Measurements from ENCODE around the gene TBC1D5.
"Not testable (repeated sequence)": the region's sequence is repeated elsewhere in the genome, so short reads cannot be mapped to it uniquely, and the experiment has no call there.

The TBC1D5 gene

DNA sequence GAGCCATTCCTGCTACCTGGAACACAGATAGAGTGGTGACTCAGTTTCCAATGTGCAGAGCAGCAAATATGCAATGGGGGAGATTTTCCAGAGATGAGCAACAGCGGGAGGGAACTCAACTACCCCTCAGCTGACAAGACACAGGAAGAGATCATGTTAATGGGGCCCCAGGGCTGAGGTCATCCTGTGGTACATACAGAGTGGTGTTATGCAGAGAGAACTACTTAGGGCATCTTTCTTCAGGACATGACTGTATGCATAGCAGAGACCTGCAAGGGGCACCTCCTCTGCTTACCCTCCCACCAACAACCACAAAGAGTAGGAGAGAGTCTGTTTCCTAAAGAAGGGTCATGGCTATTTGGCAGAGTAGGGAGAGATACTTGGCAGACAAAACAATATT is 6.8 kb upstream of the TBC1D5 start:
- no peak for DNase-seq

DNA sequence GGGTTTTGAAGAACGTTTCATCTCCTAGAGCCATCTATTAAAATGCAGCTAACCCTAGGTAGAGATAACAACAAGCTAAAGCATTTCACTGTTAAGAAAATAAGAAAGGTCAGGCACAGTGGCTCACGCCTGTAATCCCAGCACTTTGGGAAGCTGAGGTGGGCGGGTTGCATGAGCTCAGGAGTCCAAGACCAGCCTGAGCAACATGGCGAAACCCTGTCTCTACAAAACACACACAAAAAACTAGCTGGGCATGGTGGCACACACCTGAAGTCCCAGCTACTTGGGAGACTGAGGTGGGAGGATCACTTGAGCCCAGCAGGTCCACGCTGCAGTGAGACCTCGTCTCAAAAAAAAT is 5.4 kb upstream of the TBC1D5 start:
- DNase-seq = no peak

DNA sequence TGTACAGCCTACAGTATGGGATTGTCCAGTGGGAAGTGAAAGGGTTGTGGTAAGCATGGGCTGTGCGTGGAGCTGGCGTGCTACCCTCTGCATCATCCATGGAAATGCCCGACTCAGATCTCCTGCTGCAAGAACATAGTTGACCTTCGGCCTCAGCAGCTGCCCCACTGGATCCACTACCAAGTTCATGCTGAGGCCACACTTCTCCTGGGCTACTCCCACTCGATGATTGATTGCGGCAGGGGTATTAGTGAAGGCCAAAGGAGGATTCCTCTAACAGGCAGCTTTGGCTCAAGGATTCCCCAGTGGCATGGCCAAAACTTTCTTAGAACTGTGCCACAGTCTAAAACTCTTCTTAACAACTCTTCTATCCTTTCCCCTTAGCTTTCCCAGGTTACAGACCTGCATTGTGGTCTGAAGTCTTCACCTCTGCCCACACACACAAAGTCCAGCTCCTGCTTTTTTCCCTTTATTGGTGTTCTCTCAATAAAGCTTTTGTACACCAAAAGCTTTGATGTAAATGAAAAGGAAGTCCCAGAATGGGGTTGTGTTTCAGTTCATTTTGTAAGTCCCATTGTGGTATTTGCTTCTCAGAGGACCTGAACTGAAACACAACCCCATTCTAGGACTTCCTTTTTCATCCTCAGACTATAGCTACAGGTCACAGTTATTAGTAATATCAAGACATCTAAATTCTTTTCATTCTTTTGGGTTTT is 4.9 kb upstream of the TBC1D5 start:
- no peak for DNase-seq

DNA sequence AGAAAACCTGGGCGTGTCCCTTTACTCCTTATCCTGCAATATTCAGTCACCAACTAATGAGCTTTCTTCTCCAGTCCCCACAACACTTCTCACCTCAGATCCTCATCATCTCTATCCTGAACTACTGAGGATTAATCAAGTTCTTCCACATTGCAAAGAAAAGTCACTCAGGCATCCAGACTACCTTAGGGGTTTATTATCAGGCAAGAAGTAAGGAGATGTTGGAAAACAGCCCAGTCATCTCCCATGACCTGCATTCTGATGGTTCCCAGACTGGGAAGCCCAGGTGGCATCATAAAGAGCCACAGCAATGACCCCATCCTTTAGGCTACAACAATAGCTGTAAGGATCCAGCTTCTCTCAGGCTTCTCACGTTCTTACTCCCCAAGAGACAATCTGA is 3.5 kb upstream of the TBC1D5 start:
- no peak for DNase-seq

DNA sequence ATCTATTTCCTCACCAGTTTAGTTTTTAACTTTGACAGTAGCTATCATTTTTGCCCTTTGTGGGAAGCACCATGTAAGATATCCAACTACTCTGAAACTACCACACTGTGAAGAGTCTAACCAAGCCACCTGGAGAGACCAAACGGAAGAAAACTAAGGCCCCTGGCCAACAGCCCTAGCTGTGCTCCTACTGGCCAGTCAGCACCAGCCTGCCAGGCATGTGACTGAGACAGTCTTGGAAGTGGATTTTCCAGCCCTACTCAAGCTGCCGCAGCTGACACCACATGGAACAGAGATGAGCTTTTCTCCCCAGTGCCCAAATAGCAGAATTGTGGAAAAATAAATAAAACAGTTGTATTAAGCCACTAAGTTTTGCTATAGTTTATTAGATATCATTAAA is 2.9 kb upstream of the TBC1D5 start:
- no peak for DNase-seq

DNA sequence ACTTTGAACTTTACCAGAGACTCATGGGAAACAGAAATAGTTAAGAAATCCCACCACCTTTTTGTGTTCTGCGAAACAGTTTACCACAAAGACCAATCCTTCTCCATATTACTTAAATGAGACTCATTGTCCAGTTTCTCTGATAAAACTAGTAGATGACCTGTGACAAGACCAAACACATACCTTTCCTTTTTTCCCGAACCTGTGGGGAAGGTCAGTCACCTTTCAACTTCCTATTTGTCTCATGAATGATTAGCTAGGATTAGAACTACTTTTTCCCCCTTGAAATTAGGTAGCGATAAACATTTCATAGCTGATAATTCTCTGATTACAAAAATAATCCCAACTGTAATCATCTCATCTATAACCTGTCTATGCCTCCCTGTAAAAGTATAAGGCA is 2.3 kb upstream of the TBC1D5 start:
- DNase-seq = no peak

DNA sequence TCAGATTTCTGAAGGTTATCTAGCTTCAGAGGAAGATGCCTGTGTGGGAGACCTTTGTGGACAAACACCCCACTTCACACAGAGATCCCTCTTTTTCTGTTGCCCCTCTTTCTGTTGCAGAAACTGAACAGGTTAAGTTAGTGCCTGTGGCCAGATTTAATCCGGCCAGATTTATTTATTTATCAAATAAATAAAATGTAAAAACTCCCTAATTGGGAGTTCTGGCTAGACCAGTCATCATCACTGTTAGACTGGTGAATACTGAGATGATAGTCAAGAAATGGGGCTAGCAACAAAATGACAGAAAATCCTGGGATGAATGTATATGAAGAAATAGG is 1.2 kb upstream of the TBC1D5 start:
- no peak for DNase-seq

DNA sequence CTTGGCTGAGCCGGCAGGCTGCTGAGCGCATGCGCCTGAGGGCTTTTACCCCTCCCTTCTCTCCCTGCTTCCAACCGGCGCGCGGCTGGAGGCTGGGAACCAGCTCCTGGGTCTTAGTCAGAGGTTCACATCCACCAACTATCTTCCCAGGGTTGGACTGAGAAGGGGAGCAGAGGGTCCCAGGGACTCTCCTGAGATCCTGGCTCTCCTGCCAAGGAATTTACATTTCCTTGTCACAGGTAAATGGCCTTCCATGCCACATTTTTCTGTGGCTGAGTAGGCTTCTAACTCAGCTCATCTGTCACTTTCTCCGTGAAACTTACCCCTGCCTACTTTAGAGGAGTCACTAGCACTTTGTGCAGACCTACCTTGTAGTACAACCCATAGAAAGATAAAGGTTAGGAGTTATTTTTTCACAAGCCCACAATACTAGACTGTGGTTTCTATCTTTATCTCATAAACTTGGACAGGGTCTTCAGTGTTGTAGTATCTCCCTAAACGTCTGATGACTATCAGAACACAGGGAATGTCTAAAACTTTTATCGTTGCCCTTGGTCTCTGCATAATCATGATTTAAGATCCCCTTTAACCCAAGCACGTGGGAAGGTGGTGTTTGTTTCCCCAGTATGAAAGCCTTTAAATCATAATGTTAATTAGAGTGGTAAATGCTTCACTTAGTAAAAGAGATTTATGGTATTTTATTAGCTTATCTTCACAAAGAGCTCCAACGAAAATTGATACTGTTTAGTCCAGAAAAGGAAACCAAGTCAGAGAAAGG is 638 bp upstream of the TBC1D5 start:
- DNase-seq = no peak

DNA sequence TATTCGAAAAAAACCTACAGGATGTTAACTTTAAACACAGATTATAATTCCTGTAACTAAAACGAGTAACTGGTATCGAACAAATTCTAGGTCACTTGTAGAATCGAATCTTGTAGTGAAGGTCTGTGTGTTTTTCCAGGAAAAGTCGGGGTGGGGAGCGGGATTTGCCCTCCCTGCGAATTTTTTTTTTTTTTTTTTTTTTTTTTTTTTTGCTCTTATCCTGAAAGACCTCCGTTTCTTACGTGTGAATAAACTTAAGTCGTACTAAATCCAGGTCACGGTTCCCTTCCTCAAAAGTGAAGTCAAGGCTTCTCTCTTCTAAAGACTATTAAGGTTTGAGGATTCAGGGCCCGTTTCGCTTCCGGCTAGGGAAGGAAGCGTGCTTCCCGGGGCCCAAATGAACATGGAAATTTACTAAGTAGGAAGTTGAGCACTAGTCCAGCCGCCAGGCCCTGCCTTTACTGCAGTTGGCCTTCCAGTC is 770 bp downstream of the TBC1D5 start:
- DNase-seq = no peak

DNA sequence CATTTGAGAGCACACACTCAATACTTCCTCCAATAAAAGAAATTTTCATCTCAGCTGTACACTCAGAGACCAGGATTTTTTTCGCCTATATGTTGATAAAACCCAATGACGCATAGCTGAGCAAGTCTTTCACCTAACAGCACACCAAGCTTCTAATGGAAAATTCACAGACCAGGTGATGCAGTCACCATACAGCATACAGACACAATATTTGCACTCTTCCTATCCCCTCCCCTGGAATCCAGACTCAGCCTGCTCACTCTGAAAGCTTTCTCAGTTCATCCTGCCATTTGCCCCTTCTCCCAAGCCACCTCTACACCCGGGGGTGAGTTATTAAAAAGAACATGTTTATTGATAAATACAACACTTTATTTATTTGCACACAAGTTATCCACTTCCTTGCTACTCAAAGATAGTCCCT is 1.7 kb downstream of the TBC1D5 start:
- no peak for DNase-seq

DNA sequence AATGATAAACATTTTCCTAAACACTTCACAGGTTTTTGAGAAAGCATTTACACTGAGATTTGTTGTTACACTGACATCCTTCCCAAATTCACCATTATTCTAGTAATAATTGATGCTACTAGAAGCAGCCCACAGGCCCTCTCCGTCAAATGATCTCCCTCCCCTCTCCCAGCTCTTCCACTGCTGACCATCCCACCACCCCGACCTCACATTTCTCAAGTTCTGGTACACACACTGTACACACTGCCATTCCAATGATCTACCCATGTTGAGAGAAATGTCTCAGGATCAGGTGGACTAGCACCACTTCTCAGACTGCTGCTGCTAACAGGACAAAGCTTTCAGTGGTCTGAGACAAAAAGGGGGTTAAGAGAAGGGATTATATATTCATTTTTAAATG is 3.5 kb downstream of the TBC1D5 start:
- DNase-seq = no peak

DNA sequence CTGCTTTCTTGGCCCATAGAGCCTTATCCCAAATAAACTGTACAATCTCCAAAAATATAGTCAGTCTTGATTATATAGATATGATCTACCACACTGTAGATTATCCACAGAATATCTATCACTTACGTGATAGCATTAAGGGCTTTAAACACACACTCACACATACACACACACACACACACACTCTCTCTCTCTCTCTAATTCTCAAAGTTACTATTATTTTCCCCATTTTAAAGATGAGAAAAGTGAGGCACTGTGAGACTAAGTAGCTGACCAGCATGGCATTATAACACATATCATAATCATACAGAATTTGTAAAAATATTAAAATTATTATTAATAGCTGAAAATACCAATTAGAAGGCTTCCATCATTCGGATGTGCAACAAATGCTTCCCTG is 4.2 kb downstream of the TBC1D5 start:
- DNase-seq = no peak

DNA sequence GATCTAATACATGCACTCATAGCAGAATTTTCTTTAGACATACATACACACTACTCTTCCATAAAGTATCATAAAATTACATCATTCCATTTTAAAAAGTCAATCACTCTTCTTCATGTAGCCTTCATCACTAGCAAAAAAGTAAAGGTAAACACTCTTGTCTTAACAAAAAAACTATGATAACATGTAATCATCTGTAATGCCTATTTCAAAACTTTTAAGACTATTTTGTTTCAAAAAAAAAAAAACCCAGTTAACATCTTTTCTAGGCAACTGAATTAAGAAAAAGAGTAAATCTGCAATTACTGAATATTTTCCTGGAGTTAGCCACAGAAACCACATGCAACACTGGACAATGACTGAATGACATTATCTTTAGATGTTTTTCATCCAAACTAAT is 4.8 kb downstream of the TBC1D5 start:
- no peak for DNase-seq

DNA sequence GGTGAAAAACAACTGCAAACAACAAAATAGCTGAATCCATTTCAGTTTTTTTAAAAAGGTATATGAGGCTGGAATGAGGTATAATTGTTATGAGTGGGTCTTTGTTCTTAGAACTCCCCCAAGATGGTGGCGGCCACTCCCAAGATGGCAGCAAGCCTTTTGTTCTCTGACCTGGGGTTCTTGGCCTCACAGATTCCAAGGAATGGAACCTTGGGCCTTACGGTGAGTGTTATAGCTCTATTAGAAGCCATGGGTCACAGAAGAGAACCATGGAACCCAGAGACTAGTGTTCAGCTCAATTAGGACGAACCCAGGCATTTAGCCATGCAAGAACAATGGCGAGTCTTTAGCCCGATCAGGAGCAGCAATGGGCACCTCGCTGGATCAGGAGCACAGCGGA is 7.1 kb downstream of the TBC1D5 start:
- DNase-seq = not testable (repeated sequence)

DNA sequence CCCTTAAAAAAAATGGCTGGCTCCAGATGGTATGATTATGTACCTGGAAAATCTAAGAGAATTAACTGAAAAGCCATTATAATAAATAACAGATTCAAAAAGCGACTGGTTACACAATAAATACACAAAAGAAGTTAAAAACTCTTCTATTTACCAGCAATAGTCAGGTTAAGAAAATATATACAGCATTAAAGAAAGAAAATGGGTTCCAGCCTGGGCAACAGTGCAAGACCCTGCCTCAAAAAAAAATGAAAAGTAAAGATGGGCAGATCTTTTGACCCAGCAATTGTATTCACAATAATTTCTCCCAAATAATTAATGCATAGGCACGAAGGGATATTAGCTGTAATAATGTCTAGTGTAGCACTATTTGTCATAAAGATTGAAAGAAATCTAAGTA is 8.7 kb downstream of the TBC1D5 start:
- DNase-seq = no peak

DNA sequence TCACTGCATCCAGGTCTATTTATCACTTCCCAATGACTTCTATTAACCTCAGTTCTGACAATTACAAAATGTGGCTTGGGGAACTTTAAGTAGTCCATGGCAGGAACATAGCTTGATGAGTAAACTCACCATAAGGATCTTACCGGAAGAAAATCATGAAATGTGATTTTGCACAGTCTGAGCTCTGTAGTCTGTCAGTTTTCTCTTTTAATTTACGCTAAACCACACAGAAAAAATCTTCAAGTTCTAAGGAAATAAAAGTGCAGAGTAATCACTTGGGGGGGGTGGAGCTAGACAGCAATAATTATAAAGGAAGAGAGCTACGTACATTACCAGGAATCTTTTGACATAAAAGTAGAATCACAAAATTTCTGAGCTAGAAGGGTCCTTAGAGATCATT is 9.2 kb downstream of the TBC1D5 start:
- DNase-seq = no peak

DNA sequence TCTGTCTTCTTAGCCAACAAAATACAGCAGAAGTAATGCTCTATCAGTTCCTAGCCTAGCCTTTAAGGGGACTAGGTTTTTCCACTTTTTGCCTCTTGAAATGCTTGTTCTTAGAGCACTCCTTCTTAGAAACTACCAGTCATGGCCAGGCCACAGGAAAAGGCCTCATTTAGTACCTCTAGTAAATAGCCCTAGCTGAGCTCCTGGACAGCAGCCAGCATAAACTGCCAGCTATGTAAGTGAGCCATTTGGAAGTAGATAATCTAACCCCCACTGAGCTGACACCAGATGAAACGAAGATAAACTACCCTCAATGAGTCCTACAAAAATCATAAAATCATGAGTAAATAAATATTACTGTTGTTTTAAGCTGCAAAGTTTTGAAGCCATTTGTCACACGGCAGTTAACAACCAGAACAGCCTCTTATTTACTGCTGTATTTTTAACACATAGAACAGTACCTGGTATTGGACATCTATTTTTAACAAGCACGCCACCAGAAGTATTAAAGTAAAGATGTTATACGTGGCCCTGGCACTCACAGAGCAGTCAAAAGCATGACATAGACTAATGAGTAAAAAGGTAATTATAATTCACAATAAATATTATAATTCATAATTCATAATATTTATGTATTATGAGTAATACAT is 12.0 kb downstream of the TBC1D5 start:
- no peak for DNase-seq

DNA sequence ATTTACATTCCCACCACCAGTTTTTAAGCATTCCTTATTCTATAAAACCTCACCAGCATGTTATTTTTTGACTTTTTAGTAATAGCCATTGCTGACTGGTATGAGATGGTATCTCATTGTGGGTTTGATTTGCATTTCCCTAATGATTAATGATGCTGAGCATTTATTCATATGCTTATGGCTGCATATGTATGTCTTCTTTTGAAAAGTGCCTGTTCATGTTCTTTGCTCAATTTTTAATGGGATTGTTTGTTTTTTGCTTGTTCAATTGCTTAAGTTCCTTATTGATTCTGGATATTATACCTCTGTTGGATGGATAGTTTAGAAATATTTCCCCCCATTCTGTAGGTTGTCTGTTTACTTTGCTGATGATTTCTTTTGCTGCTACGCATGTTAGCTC is 16.1 kb downstream of the TBC1D5 start:
- no peak for DNase-seq

DNA sequence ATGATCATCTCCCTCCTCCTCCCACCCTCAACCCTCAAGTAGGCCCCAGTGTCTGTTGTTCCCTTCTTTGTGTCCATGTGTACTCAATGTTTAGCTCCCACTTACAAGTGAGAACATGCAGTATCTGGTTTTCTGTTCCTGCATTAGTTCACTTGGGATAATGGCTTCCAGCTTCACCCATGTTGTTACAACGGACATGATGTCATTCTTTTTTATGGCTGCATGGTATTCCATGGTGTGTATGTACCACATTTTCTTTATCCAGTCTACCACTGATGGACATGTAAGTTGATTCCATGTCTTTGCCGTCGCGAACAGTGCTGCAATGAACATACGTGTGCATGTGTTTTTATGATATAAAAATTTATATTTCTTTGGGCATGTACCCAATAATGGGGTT is 16.6 kb downstream of the TBC1D5 start:
- DNase-seq = not testable (repeated sequence)

DNA sequence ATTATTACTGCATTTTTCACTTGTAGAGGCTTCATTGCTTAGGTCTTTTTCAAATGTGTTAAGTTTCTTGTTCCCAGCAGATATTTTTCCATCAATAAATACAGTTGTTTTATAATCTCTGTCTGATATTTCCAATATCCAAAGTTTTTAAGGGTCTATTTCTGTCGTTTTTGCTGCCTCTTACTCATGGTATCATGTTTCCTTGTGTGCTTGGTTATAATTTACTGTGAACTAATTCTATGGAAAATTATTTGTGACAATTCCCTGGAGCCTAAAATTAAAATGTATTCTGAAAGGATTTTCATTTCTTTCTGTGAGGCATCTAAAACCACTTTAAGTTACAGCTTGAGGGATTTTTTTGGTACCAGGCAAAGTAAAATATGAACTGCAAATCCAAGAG is 17.5 kb downstream of the TBC1D5 start:
- DNase-seq = no peak

DNA sequence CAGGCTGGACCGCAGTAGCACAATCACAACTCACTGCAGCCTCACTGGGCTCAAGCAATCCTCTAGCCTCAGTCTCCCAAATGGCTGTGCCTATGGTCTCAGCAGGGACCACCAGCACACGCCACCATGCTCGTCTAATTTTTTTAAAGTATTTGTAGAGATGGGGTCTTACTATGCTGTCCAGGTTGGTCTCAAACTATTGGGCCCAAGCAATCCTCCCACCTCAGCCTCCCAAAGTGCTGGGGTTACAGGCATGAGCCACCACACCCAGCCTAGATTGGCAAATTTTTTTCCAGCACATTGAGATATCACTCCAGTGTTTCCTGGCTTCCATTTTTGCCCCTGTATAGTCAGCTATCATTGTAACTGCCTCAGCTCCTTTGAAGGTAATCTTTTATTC is 18.3 kb downstream of the TBC1D5 start:
- DNase-seq = no peak

DNA sequence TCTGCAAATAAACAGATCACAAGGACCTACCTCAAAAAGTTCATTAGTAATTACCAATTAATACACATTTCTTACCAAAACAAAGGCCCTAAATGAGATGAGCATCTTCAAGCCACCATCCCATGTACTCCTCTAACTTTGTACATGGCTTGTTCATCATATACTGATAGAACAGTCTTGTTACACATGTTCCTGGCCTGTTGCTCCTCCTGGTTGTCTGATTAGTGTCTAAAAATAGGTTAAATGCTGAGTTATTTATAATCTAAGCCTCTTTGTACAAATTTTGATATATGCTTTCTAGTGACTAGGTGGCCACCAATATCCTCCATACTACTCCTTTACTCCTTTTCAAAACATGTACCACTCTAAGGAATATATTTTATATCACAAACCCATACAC is 25.0 kb downstream of the TBC1D5 start:
- DNase-seq = no peak

DNA sequence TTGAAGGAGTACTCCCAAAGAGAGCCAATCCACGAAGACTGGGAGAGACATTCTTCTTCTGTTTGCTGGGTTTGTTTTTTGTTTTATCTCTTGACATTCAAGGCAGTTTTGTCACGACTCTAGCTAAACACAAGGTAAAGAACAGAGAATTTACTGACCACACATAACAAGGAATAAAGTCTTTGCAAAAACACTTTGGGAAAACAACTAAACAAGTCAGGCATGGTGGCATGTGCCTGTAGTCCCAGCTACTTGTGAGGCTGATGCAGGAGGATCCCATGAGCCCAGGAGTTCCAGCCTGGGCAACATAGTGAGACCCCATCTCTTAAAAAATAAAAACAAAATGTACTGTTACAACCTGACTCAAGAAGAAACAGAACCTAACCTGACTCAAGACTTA is 28.0 kb downstream of the TBC1D5 start:
- DNase-seq = no peak

DNA sequence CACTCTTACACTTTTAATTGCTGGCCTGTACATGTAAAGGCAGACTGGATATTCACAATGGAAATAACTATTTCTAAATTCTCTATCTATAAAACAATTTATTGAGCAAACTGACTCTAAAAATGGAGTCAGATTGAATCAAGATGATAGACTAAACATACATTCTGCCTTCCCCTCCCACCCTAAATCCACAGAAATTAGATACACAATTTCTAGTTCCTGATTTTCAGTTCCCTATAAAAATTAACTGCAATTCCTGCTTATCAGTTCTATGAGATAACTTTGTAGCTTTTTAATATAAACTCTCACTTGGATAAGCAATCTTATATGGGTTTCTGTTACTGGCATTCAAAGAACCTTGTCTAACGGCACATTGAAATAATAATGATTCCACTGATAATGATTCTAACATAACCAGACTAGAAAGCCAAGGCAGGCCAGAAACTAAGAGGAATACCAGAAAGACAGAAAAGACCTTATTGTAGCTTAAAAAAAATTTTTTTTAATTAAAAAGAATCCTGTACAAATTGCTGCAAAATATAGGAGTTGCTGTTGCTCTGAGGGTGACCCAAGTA is 33.1 kb downstream of the TBC1D5 start:
- no peak for DNase-seq
